Bronchial epithelial cell (primary cell): ENCODE measurements around the gene PROSER2. TPM values are rescaled to one million over a fixed set of nuclear protein-coding genes. Genes with fewer than 3 reads are reported as not detected.
A peak's percentile ranks its signal among the peaks of the same experiment; 100 is the strongest.

Source experiments
- DNase-seq: peaks from one replicate; pipeline ENCODE4 v3.0.0-alpha.2; 2010; ENCODE audit warnings: low read depth
- FAIRE-seq: peaks from 2 replicates; lab custom pipeline; 2011; peaks lifted over from hg19 to GRCh38; lab: Jason Lieb, UNC
- H3K27me3 ChIP-seq: 2 replicates; pipeline ENCODE4 v1.5.1; 2011; ENCODE audit warnings: low read length; ENCODE audit not compliant: control insufficient read depth, insufficient read depth
- H3K36me3 ChIP-seq: 2 replicates; pipeline ENCODE4 v1.5.1; 2011; ENCODE audit warnings: low read length; ENCODE audit not compliant: control insufficient read depth, insufficient read depth
- H3K4me3 ChIP-seq: 2 replicates; pipeline ENCODE4 v1.5.1; 2011; ENCODE audit warnings: mild to moderate bottlenecking, low read depth, low read length, control low read depth
- total RNA-seq: library from RNA; depleted of rRNA; stranded (reverse); fragments of >200 nt; gene quantifications from 2 replicates; pipeline ENCODE4 v1.2.1, GENCODE V29; 2014
- TF ChIP-seq, protein P1 (sequence below): IDR thresholded peaks from 2 replicates; pipeline ENCODE4 v1.5.1; 2011; ENCODE audit warnings: mild to moderate bottlenecking, moderate library complexity, low read length, control low read depth, inconsistent platforms; ENCODE audit not compliant: insufficient read depth, severe bottlenecking

PROSER2 gene
- total RNA-seq, 1 donor from 2014 or later = 20.8 TPM

DNA sequence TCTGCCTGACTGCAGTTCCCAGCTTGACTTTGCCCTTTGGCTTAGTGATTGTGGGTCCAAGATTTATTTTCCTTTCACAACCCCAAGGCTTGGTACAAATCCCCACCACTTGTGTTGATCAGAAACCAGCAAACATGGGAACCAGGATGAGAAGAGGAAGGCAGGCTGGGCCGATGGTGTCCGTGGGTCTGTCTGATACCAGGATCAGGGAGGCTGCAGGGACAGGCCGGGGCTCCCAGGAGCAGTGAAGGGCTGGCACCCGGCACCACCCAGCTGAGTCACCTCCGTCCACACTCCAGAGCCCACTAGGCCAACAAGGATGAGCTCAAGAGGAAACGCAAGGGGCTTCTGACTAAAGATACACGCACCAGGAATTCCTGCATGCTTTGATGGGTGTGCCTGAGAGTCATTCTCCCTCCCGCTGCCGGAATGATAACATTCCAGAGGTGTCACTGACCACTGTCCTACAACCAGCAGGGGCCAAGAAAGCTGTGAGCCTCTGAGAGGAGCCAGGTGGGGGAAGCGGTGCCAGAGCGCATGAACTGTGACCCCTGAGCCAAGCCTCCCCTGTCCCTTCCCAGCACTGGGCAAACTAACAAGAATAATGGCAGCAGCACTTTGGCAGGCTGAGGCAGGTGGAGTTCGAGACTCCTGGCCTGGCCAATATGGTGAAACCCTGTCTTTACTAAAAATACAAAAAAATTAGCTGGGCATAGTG is 29.2 kb upstream of the PROSER2 start:
- DNase-seq = peak; percentile 90
- TF ChIP-seq, protein P1, sequence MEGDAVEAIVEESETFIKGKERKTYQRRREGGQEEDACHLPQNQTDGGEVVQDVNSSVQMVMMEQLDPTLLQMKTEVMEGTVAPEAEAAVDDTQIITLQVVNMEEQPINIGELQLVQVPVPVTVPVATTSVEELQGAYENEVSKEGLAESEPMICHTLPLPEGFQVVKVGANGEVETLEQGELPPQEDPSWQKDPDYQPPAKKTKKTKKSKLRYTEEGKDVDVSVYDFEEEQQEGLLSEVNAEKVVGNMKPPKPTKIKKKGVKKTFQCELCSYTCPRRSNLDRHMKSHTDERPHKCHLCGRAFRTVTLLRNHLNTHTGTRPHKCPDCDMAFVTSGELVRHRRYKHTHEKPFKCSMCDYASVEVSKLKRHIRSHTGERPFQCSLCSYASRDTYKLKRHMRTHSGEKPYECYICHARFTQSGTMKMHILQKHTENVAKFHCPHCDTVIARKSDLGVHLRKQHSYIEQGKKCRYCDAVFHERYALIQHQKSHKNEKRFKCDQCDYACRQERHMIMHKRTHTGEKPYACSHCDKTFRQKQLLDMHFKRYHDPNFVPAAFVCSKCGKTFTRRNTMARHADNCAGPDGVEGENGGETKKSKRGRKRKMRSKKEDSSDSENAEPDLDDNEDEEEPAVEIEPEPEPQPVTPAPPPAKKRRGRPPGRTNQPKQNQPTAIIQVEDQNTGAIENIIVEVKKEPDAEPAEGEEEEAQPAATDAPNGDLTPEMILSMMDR = peak; percentile 4
- Histone ChIP-seq H3K36me3 (no peaks in the 10 kb centered on the region), H3K27me3 (no peaks in the 10 kb centered on the region), H3K4me3 (no peak overlapping the region)
- no peak for FAIRE-seq

- Histone ChIP-seq H3K27me3 (no peaks in the 10 kb centered on the region), H3K36me3 (no peaks in the 10 kb centered on the region), H3K4me3 (no peak overlapping the region)
- no peak for DNase-seq
- TF ChIP-seq, protein P1 = no peak
- FAIRE-seq = no peak
These were observed 28.6 kb upstream of the PROSER2 start for GRCh38 chr10:11794566-11794965.

GRCh38 chr10:11795101-11795920 is 27.8 kb upstream of the PROSER2 start:
- FAIRE-seq (no peak), DNase-seq (no peak)
- no peaks in the 10 kb centered on the region for H3K36me3 ChIP-seq
- no peak overlapping the region for H3K4me3 ChIP-seq
- TF ChIP-seq, protein P1 = no peak
- H3K27me3 ChIP-seq = no peaks in the 10 kb centered on the region

GRCh38 chr10:11796474-11796873 is 26.7 kb upstream of the PROSER2 start:
- TF ChIP-seq, protein P1 = no peak
- no peak for FAIRE-seq

DNA sequence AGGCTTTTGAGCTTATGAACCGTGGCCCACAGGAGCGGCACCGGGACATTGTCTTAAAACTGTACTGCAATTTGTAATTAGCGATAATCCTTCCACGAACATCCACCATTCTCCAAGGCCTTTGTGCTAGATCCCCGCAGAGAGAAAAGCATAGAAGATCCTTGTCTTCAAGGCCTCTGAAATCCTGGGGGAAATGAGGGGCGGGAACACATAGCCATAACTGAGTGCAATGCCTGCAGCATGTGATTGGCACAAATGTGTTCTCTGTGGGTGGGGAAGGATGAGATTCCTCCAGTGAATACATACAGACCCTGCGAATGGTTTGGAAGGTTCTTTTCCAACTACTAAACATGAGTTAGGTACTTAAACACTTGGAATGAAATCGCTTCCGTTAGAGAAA is 25.9 kb upstream of the PROSER2 start:
- DNase-seq (no peak), FAIRE-seq (no peak)
- Histone ChIP-seq H3K27me3 (no peaks in the 10 kb centered on the region), H3K36me3 (no peaks in the 10 kb centered on the region), H3K4me3 (no peak overlapping the region)
- TF ChIP-seq, protein P1 = no peak

More at GRCh38 chr10:11796474-11796873, 26.7 kb upstream of the PROSER2 start:
- H3K36me3 ChIP-seq = no peaks in the 10 kb centered on the region
- H3K4me3 ChIP-seq = no peak overlapping the region
- DNase-seq = no peak
- no peaks in the 10 kb centered on the region for H3K27me3 ChIP-seq
